ENCODE results near the gene SRP54. TPM values are rescaled to one million over a fixed set of nuclear protein-coding genes. Genes with fewer than 3 reads are reported as not detected.

Gene SRP54
- total RNA-seq, 1 experiment from 2014 or later = 57.0 TPM

DNA sequence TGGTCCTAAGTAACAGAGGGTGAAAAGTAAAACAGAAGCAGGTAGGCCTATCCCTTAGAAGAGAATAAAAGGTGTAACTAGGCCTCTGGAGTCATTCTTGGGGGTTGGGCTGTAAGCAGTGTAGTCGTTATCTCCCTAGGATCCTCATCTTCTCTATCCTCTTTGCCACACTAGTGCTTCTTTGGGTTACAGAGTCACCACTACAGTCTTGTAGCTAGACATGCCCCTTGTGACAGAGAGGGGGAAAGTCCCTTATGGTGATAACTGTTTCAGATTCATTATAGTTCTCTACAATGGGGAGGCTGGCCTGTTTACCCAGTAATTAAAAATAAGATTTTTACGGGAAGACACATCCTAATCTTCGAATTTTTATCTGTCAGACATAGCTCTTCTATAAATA lies 16.4 kb upstream of the SRP54 start:
- no peaks in the 10 kb centered on the region for H3K4me1 Mint-ChIP-seq
- no peaks in the 10 kb centered on the region for H3K27me3 Mint-ChIP-seq (ENCODE audit: low read depth)
- no peaks in the 10 kb centered on the region for H3K9me3 Mint-ChIP-seq
- no peak overlapping the region for H3K4me3 Mint-ChIP-seq
- DNase-seq (ENCODE audit: low spot score) (no peak), ATAC-seq (no peak)
- peaks cover 20% of the 10 kb centered on the region for H3K36me3 Mint-ChIP-seq
- TF ChIP-seq, protein P1, sequence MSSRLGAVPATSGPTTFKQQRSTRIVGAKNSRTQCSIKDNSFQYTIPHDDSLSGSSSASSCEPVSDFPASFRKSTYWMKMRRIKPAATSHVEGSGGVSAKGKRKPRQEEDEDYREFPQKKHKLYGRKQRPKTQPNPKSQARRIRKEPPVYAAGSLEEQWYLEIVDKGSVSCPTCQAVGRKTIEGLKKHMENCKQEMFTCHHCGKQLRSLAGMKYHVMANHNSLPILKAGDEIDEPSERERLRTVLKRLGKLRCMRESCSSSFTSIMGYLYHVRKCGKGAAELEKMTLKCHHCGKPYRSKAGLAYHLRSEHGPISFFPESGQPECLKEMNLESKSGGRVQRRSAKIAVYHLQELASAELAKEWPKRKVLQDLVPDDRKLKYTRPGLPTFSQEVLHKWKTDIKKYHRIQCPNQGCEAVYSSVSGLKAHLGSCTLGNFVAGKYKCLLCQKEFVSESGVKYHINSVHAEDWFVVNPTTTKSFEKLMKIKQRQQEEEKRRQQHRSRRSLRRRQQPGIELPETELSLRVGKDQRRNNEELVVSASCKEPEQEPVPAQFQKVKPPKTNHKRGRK (CRISPR knock-in tag; IDR thresholded peaks at IDR 0.05; ENCODE audit: borderline replicate concordance) = no peak
- POLR2A ChIA-PET = no interaction called here
- CTCF ChIA-PET = no interaction called here
- no peak overlapping the region for H3K27ac Mint-ChIP-seq

DNA sequence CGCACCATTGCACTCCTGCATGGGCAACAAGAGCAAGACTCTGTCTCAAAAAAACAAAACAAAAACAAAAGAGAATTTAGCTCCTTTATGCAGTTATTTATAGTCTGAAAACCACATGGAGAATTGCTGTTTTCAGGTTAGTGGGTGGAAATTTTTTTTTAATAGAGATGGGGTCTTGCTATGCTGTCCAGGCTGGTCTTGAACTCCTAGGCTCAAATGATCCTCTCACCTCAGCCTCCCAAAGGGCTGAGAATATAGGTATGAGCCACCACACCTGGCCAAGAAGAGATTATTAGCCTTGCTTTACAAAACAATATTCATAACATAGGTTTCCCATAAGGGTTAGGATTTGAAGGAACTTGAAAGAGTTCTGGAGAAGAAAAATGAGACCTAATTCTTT lies 12.1 kb upstream of the SRP54 start:
- CTCF ChIA-PET = interaction anchor here (0.6 kb wide), 1 partner anchor 240 kb away, joined by 4 read pairs; no protein-coding TSS in a partner anchor
- ATAC-seq = no peak
- DNase-seq (ENCODE audit: low spot score) = no peak
- H3K27me3 Mint-ChIP-seq (ENCODE audit: low read depth) = no peaks in the 10 kb centered on the region
- no peak overlapping the region for H3K27ac Mint-ChIP-seq
- no peak overlapping the region for H3K4me3 Mint-ChIP-seq
- peaks cover 17% of the 10 kb centered on the region for H3K36me3 Mint-ChIP-seq
- no peaks in the 10 kb centered on the region for H3K4me1 Mint-ChIP-seq
- TF ChIP-seq, protein P2, sequence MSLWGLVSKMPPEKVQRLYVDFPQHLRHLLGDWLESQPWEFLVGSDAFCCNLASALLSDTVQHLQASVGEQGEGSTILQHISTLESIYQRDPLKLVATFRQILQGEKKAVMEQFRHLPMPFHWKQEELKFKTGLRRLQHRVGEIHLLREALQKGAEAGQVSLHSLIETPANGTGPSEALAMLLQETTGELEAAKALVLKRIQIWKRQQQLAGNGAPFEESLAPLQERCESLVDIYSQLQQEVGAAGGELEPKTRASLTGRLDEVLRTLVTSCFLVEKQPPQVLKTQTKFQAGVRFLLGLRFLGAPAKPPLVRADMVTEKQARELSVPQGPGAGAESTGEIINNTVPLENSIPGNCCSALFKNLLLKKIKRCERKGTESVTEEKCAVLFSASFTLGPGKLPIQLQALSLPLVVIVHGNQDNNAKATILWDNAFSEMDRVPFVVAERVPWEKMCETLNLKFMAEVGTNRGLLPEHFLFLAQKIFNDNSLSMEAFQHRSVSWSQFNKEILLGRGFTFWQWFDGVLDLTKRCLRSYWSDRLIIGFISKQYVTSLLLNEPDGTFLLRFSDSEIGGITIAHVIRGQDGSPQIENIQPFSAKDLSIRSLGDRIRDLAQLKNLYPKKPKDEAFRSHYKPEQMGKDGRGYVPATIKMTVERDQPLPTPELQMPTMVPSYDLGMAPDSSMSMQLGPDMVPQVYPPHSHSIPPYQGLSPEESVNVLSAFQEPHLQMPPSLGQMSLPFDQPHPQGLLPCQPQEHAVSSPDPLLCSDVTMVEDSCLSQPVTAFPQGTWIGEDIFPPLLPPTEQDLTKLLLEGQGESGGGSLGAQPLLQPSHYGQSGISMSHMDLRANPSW (CRISPR knock-in tag; conservative IDR thresholded peaks at IDR 0.05; ENCODE audit: low read depth) = no peak
- TF ChIP-seq, protein P3, sequence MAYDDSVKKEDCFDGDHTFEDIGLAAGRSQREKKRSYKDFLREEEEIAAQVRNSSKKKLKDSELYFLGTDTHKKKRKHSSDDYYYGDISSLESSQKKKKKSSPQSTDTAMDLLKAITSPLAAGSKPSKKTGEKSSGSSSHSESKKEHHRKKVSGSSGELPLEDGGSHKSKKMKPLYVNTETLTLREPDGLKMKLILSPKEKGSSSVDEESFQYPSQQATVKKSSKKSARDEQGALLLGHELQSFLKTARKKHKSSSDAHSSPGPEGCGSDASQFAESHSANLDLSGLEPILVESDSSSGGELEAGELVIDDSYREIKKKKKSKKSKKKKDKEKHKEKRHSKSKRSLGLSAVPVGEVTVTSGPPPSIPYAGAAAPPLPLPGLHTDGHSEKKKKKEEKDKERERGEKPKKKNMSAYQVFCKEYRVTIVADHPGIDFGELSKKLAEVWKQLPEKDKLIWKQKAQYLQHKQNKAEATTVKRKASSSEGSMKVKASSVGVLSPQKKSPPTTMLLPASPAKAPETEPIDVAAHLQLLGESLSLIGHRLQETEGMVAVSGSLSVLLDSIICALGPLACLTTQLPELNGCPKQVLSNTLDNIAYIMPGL (CRISPR knock-in tag; IDR thresholded peaks at IDR 0.05) = no peak
- TF ChIP-seq ZNF263 (CRISPR knock-in tag; IDR thresholded peaks at IDR 0.05; ENCODE audit: low read depth) (no peak), NR1H2 (CRISPR knock-in tag; IDR thresholded peaks at IDR 0.05) (no peak), ELF4 (CRISPR knock-in tag; IDR thresholded peaks at IDR 0.05; ENCODE audit: low read depth) (no peak), GTF2I (CRISPR knock-in tag; conservative IDR thresholded peaks at IDR 0.05) (no peak), ZNF232 (CRISPR knock-in tag; IDR thresholded peaks at IDR 0.05) (no peak), MXD4 (CRISPR knock-in tag; IDR thresholded peaks at IDR 0.05; ENCODE audit: borderline replicate concordance) (no peak), GRHL2 (CRISPR knock-in tag; IDR thresholded peaks at IDR 0.05; ENCODE audit: insufficient replicate concordance, severe bottlenecking) (no peak), EMX1 (CRISPR knock-in tag; IDR thresholded peaks at IDR 0.05) (no peak), CBFB (CRISPR knock-in tag; IDR thresholded peaks at IDR 0.05; ENCODE audit: low read depth) (no peak), ZNF416 (CRISPR knock-in tag; IDR thresholded peaks at IDR 0.05) (no peak), ZNF396 (CRISPR knock-in tag; IDR thresholded peaks at IDR 0.05; ENCODE audit: borderline replicate concordance) (no peak), ZBTB21 (CRISPR knock-in tag; IDR thresholded peaks at IDR 0.05; ENCODE audit: borderline replicate concordance) (no peak)
- TF ChIP-seq, protein P4, sequence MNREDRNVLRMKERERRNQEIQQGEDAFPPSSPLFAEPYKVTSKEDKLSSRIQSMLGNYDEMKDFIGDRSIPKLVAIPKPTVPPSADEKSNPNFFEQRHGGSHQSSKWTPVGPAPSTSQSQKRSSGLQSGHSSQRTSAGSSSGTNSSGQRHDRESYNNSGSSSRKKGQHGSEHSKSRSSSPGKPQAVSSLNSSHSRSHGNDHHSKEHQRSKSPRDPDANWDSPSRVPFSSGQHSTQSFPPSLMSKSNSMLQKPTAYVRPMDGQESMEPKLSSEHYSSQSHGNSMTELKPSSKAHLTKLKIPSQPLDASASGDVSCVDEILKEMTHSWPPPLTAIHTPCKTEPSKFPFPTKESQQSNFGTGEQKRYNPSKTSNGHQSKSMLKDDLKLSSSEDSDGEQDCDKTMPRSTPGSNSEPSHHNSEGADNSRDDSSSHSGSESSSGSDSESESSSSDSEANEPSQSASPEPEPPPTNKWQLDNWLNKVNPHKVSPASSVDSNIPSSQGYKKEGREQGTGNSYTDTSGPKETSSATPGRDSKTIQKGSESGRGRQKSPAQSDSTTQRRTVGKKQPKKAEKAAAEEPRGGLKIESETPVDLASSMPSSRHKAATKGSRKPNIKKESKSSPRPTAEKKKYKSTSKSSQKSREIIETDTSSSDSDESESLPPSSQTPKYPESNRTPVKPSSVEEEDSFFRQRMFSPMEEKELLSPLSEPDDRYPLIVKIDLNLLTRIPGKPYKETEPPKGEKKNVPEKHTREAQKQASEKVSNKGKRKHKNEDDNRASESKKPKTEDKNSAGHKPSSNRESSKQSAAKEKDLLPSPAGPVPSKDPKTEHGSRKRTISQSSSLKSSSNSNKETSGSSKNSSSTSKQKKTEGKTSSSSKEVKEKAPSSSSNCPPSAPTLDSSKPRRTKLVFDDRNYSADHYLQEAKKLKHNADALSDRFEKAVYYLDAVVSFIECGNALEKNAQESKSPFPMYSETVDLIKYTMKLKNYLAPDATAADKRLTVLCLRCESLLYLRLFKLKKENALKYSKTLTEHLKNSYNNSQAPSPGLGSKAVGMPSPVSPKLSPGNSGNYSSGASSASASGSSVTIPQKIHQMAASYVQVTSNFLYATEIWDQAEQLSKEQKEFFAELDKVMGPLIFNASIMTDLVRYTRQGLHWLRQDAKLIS (CRISPR knock-in tag; IDR thresholded peaks at IDR 0.05; ENCODE audit: borderline replicate concordance) = no peak
- TF ChIP-seq, protein P5, sequence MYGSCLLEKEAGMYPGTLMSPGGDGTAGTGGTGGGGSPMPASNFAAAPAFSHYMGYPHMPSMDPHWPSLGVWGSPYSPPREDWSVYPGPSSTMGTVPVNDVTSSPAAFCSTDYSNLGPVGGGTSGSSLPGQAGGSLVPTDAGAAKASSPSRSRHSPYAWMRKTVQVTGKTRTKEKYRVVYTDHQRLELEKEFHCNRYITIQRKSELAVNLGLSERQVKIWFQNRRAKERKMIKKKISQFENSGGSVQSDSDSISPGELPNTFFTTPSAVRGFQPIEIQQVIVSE (CRISPR knock-in tag; IDR thresholded peaks at IDR 0.05; ENCODE audit: borderline replicate concordance) = no peak
- TF ChIP-seq, protein P6, sequence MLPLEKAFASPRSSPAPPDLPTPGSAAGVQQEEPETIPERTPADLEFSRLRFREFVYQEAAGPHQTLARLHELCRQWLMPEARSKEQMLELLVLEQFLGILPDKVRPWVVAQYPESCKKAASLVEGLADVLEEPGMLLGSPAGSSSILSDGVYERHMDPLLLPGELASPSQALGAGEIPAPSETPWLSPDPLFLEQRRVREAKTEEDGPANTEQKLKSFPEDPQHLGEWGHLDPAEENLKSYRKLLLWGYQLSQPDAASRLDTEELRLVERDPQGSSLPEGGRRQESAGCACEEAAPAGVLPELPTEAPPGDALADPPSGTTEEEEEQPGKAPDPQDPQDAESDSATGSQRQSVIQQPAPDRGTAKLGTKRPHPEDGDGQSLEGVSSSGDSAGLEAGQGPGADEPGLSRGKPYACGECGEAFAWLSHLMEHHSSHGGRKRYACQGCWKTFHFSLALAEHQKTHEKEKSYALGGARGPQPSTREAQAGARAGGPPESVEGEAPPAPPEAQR (CRISPR knock-in tag; IDR thresholded peaks at IDR 0.05) = no peak
- TF ChIP-seq, protein P7, sequence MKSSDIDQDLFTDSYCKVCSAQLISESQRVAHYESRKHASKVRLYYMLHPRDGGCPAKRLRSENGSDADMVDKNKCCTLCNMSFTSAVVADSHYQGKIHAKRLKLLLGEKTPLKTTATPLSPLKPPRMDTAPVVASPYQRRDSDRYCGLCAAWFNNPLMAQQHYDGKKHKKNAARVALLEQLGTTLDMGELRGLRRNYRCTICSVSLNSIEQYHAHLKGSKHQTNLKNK (CRISPR knock-in tag; IDR thresholded peaks at IDR 0.05) = no peak
- TF ChIP-seq, protein P8, sequence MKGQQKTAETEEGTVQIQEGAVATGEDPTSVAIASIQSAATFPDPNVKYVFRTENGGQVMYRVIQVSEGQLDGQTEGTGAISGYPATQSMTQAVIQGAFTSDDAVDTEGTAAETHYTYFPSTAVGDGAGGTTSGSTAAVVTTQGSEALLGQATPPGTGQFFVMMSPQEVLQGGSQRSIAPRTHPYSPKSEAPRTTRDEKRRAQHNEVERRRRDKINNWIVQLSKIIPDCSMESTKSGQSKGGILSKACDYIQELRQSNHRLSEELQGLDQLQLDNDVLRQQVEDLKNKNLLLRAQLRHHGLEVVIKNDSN (CRISPR knock-in tag; IDR thresholded peaks at IDR 0.05) = no peak
- POLR2A ChIA-PET = no interaction called here
- H3K9me3 Mint-ChIP-seq = no peaks in the 10 kb centered on the region
